ENCODE results near the gene PCP4. TPM values are rescaled to one million over a fixed set of nuclear protein-coding genes. Genes with fewer than 3 reads are reported as not detected.

PCP4 gene
- total RNA-seq, 4 donors from 2014 or later, result 30.8 to 167 (median 110) TPM

- Histone ChIP-seq H3K27ac (no peak overlapping the region), H3K9me3 (no peaks in the 10 kb centered on the region), H3K27me3 (no peaks in the 10 kb centered on the region), H3K4me3 (no peak overlapping the region), H3K4me1 (peaks cover 0 to 14% (median 0%) of the 10 kb centered on the region in 3 donors), H3K36me3 (no peaks in the 10 kb centered on the region)
- no peak for ATAC-seq
- 77 to 79% methylated on average over 4 to 13 of the region's 14 CpGs for WGBS, 2 donors (ENCODE audit: low coverage in 1 of 2)
- no peak for TF ChIP-seq POLR2AphosphoS5 (IDR thresholded peaks at IDR 0.05)
- no peak for TF ChIP-seq POLR2A (IDR thresholded peaks at IDR 0.05)
- TF ChIP-seq EP300 (IDR thresholded peaks at IDR 0.05), result no peak
- TF ChIP-seq CTCF (IDR thresholded peaks at IDR 0.05), result no peak
Measured at GRCh38 chr21:39972976-39973770, 105.9 kb downstream of the PCP4 start.

- TF ChIP-seq CTCF (IDR thresholded peaks at IDR 0.05) (no peak), POLR2A (IDR thresholded peaks at IDR 0.05) (no peak), EP300 (IDR thresholded peaks at IDR 0.05) (no peak), POLR2AphosphoS5 (IDR thresholded peaks at IDR 0.05) (no peak)
- Histone ChIP-seq H3K4me3 (no peak overlapping the region), H3K36me3 (no peaks in the 10 kb centered on the region), H3K27ac (no peak overlapping the region), H3K9me3 (no peaks in the 10 kb centered on the region), H3K4me1 (peaks cover 0 to 7% (median 0%) of the 10 kb centered on the region in 3 donors), H3K27me3 (no peaks in the 10 kb centered on the region)
- no peak for ATAC-seq
- 67 to 80% methylated on average over 1 to 3 of the region's 5 CpGs for WGBS, 2 donors (ENCODE audit: low coverage in 1 of 2)
Measured at GRCh38 chr21:39976800-39977199, 109.6 kb downstream of the PCP4 start.

Other genes with a start within 250 kb of the PCP4 start
- gene IGSF5, start 122.3 kb upstream of the PCP4 start, total RNA-seq, result 1 to 10 TPM in 1 of 4 donors, under 1 TPM in 1, not detected in 2; 0.50 to 1.9 TPM